CD4-positive, alpha-beta T cell (primary cell): ENCODE results near the gene CHPF2. TPM values are rescaled to one million over a fixed set of nuclear protein-coding genes. Genes with fewer than 3 reads are reported as not detected.
A peak's percentile ranks its signal among the peaks of the same experiment; 100 is the strongest.

Experiments used
- ATAC-seq: fragments of 200-7000 bp; cut with Tn5 transposase; one replicate; pipeline ENCODE4 v1.10.0; 2022; ENCODE audit warnings: mild to moderate bottlenecking; ENCODE audit not compliant: poor library complexity
- CTCF ChIA-PET: fragments of 350-600 bp; sonication (Branson Sonifier 250); formaldehyde crosslinking; loops from one replicate; lab custom pipeline; 2021; ENCODE audit warnings: antibody characterized with exemption, inconsistent platforms; lab: Charles Lee
- POLR2A ChIA-PET: fragments of 350-600 bp; sonication (Branson Sonifier 250); formaldehyde crosslinking; loops from one replicate; lab custom pipeline; 2021; ENCODE audit warnings: antibody characterized with exemption, inconsistent platforms; lab: Charles Lee
- DNase-seq, 14 experiments: peaks; one replicate each; pipeline ENCODE4 v3.0.0-alpha.2; 2013 to 2020; ENCODE audit warnings: mixed read lengths in 2 of 14
- H3K27ac ChIP-seq, 2 donors: one replicate each; pipeline versions ENCODE4 v1.5.1 to v1.7.0; 2013; ENCODE audit warnings: low read length in 2 of 2, low read depth in 1 of 2, mild to moderate bottlenecking in 1 of 2
- H3K27me3 ChIP-seq, 2 experiments: 1 replicate in 1 of 2; 2 replicates in 1 of 2; pipeline versions ENCODE4 v1.6.1 to v1.7.0; 2013; ENCODE audit warnings: low read length in 2 of 2, control low read depth in 1 of 2, mild to moderate bottlenecking in 1 of 2, moderate library complexity in 1 of 2; ENCODE audit not compliant: insufficient read depth in 2 of 2, control insufficient read depth in 1 of 2
- H3K36me3 ChIP-seq: one replicate; pipeline ENCODE4 v1.6.1; 2013; ENCODE audit warnings: low read length, control low read depth; ENCODE audit not compliant: insufficient read depth
- H3K4me1 ChIP-seq: one replicate; pipeline ENCODE4 v1.6.1; 2013; ENCODE audit warnings: low read length, control low read depth; ENCODE audit not compliant: insufficient read depth
- H3K4me3 ChIP-seq: one replicate; pipeline ENCODE4 v1.5.1; 2013; ENCODE audit warnings: mild to moderate bottlenecking, low read length, moderate library complexity
- H3K9me3 ChIP-seq, 2 experiments: 1 replicate in 1 of 2; 2 replicates in 1 of 2; pipeline versions ENCODE4 v1.6.1 to v1.7.0; 2013; ENCODE audit warnings: low read length in 2 of 2, mild to moderate bottlenecking in 2 of 2, control low read depth in 1 of 2, moderate library complexity in 1 of 2; ENCODE audit not compliant: control insufficient read depth in 1 of 2, insufficient read depth in 1 of 2
- H3K27ac Mint-ChIP-seq: one replicate; pipeline ENCODE4 v1.8.0; 2020; ENCODE audit warnings: mixed read lengths
- H3K27me3 Mint-ChIP-seq: one replicate; pipeline ENCODE4 v1.8.0; 2021; ENCODE audit warnings: mixed read lengths
- H3K36me3 Mint-ChIP-seq: one replicate; pipeline ENCODE4 v1.8.0; 2021; ENCODE audit warnings: low read depth, mixed read lengths
- H3K4me1 Mint-ChIP-seq: one replicate; pipeline ENCODE4 v1.8.0; 2021; ENCODE audit warnings: low read depth, mixed read lengths
- H3K4me3 Mint-ChIP-seq: one replicate; pipeline ENCODE4 v1.8.0; 2020; ENCODE audit warnings: mild to moderate bottlenecking, mixed read lengths
- H3K9me3 Mint-ChIP-seq: one replicate; pipeline ENCODE4 v1.8.0; 2020; ENCODE audit warnings: mixed read lengths
- CTCF ChIP-seq: fragments of 200-600 bp; IDR thresholded peaks from one replicate; pipeline ENCODE4 v1.8.0; 2022; ENCODE audit warnings: antibody characterized with exemption, mild to moderate bottlenecking
- intact Hi-C, 2 experiments: fragments of 100-400 bp; cut with DNase I in 1 of 2; cut with micrococcal nuclease in 1 of 2; formaldehyde crosslinking; loops; one replicate each; pipeline versions ENCODE4 v1.15.1 to v1.9.0; 2023 to 2025; cut with DNase I, micrococcal nuclease
- total RNA-seq, 174 experiments: library from RNA in 2 of 174; stranded (reverse) in 2 of 174; gene quantifications; one replicate each; pipeline ENCODE4 v1.2.3 and lab custom pipeline; 2021 to 2026

Gene CHPF2
- total RNA-seq, 2 experiments from 2014 or later: 29.6 to 30.5 TPM

GRCh38 chr7:151207804-151208203 is 24.5 kb upstream of the CHPF2 start:
- DNase-seq (no peak), ATAC-seq (no peak)
- Mint-ChIP-seq H3K4me1 (peaks cover 28% of the 10 kb centered on the region), H3K36me3 (peaks cover 17% of the 10 kb centered on the region), H3K27ac (peak overlapping the region; percentile 71), H3K4me3 (no peak overlapping the region), H3K9me3 (no peaks in the 10 kb centered on the region), H3K27me3 (no peaks in the 10 kb centered on the region)
- H3K9me3 ChIP-seq: no peaks in the 10 kb centered on the region
- no peaks in the 10 kb centered on the region for H3K27me3 ChIP-seq
- CTCF ChIA-PET: interaction anchor here (1.4 to 2.0 kb wide), 2 partner anchors 36 to 84 kb away, joined by 5 to 9 read pairs; no protein-coding TSS in a partner anchor
- no peak overlapping the region for H3K4me3 ChIP-seq
- POLR2A ChIA-PET: interaction anchor here (0.8 to 2.8 kb wide), 4 partner anchors 9 to 69 kb away, joined by 3 to 14 read pairs (median 4); partner anchors contain the start of genes ABCF2 and CHPF2
- H3K27ac ChIP-seq: peak overlapping the region in 1 of 2 donors; percentile 65
- peaks cover 58% of the 10 kb centered on the region for H3K4me1 ChIP-seq
- peaks cover 4% of the 10 kb centered on the region for H3K36me3 ChIP-seq
- no peak for TF ChIP-seq CTCF
- intact Hi-C loops: loop anchor here in 1 of 2 experiments (2.0 kb wide), 1 partner anchor 19 kb away; the partner anchor contains the start of gene ABCF2

GRCh38 chr7:151208253-151208862 is 23.9 kb upstream of the CHPF2 start:
- Histone ChIP-seq H3K4me3 (no peak overlapping the region), H3K9me3 (no peaks in the 10 kb centered on the region), H3K36me3 (peaks cover 8% of the 10 kb centered on the region), H3K27me3 (no peaks in the 10 kb centered on the region), H3K27ac (peak overlapping the region in 1 of 2 donors; percentile 65), H3K4me1 (peaks cover 58% of the 10 kb centered on the region)
- H3K4me1 Mint-ChIP-seq: peaks cover 28% of the 10 kb centered on the region
- H3K27ac Mint-ChIP-seq: peak overlapping the region; percentile 71
- TF ChIP-seq CTCF: no peak
- no peaks in the 10 kb centered on the region for H3K27me3 Mint-ChIP-seq
- ChIA-PET POLR2A (interaction anchor here (0.8 to 2.8 kb wide), 4 partner anchors 8 to 69 kb away, joined by 3 to 14 read pairs (median 4); partner anchors contain the start of genes ABCF2 and CHPF2), CTCF (interaction anchor here (1.4 to 2.0 kb wide), 2 partner anchors 36 to 84 kb away, joined by 5 to 9 read pairs; no protein-coding TSS in a partner anchor)
- DNase-seq (no peak), ATAC-seq (no peak)
- no peaks in the 10 kb centered on the region for H3K9me3 Mint-ChIP-seq
- H3K4me3 Mint-ChIP-seq: no peak overlapping the region
- H3K36me3 Mint-ChIP-seq: peaks cover 23% of the 10 kb centered on the region
- intact Hi-C loops: no loop called here

GRCh38 chr7:151209588-151209987 is 22.7 kb upstream of the CHPF2 start:
- Histone ChIP-seq H3K4me3 (no peak overlapping the region), H3K4me1 (peaks cover 55% of the 10 kb centered on the region), H3K27ac (no peak overlapping the region), H3K27me3 (no peaks in the 10 kb centered on the region), H3K9me3 (no peaks in the 10 kb centered on the region), H3K36me3 (peaks cover 21% of the 10 kb centered on the region)
- Mint-ChIP-seq H3K36me3 (peaks cover 35% of the 10 kb centered on the region), H3K4me3 (no peak overlapping the region), H3K27me3 (no peaks in the 10 kb centered on the region), H3K4me1 (peaks cover 28% of the 10 kb centered on the region), H3K9me3 (no peaks in the 10 kb centered on the region), H3K27ac (no peak overlapping the region)
- POLR2A ChIA-PET: no interaction called here
- intact Hi-C loops: no loop called here
- ATAC-seq: no peak
- no peak for TF ChIP-seq CTCF
- CTCF ChIA-PET: no interaction called here
- DNase-seq: no peak
